Stimulated activated naive CD4-positive, alpha-beta T cell (primary cell): ENCODE data around the gene HIVEP3.

ENCODE experiments used
- DNase-seq, 6 experiments: peaks; one replicate each; lab custom pipeline; 2025; lab: John Stamatoyannopoulos, UW

Gene HIVEP3

DNA sequence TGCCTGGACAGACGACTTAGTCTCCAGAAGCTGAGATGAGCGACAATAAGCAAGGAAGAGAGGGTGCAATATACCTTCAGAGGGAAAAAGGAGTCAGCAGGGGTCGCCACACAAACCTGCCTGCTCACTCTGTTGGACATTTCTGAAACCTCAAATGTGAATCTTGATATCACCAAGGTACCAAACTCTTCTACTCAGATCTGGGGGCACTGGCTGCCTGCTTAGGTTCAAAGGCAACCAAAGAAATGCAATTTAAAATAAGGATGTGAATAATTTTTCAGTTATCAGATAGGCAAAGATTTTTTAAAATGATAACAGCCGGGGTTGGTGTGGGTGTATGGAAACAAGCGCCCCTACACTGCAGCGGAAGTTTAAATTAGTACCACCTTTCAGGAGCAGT lies 164.2 kb downstream of the HIVEP3 start:
- DNase-seq = peak in 1 of 6 experiments; percentile 15

DNA sequence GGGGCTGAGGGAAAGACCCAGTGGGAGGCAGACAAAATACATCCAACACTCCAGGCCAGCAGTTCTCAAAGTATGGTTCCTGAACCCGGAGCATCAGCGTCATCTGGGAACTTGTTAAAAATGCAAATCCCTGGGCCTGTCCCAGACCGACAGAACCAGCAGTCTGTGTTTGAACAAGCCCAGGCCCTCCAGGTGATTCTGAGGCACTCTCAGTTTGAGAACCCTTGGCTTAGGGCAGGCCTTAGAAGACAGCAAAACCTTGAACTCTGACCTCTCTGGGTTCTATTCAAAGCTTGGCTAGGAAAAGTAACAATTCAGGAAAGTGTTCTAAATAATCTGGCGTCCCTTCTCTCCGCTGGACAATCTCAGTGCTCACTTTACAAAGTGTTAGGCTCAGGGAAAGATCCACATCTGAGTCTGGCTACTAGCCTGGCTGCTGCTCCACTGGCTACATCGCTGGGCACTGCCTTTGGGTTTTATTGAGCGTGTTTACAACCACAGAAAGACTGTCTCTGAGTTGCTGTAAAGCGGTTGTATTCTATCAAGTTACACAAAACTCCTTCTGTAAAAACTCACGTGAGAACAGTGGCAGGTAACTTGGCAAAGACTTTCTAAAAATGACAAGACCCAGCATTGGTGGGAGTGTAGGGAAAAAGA lies 166.1 kb downstream of the HIVEP3 start:
- no peak for DNase-seq

DNA sequence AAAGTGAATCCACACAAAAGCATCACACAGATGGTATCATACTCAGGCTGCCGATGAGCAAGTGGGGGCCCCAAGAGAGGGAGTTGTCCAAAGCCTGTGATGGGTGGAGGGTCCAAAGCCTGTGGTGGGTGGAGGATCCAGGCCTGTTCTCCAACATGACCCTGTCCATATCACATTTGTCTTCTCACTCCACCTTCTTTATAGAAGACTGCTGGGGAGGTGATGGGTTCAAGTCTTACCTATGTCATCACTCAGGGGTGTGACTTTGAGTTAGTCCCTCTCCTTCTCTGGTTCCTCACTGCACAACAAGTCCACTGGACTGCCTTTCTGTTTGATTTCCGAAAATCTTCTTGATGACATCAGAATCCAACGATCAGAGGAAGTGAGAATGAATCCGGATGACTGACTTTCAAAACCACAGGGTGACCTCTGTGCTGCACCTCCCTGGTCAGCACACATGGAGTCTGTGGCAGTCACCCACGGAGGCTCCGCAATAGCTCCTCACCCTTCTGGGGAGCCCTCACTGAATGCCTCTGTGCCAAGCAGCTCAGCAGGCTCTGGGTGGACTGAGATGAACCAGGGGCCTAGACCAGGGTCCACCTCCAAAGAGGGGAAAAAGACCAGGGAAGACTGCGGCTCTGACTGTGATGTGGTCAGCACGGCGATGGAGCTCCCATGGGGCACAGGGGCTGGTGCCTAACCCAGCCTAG lies 166.8 kb downstream of the HIVEP3 start:
- no peak for DNase-seq

DNA sequence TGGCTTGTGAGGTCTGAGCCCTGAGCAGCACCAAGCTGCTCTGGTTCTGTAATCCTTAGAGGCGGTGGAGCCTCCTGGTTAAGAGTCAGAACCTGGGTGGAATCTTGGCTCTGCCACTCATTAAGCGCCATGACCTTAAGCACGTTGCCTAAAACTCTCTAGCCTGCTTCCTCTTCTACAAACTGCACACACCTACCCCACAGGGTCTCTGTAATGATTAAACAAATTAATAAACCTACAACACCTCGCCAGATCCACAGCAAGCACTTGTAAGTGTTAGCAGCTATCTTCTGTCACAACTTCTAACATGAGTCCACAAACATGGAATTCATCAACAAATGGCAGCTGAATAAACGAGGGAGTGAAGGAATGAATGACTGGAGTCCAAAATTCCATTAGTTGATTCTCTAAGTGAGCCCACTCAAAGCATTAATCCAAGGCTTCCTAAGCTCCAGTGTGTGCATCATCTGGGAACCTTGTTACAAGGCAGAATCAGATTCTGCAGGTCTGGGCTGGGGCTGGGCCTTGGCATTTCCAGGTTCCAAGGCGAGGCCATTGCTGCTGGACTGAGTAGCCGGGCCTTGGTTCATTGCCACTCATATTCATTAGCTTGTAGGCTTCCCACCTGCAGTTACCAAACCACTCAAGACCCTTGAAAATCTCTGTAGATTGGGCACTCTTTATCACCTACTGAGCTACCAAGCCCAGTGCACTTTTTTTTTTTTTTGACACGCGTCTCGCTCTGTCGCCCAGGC lies 168.6 kb downstream of the HIVEP3 start:
- DNase-seq = no peak

DNA sequence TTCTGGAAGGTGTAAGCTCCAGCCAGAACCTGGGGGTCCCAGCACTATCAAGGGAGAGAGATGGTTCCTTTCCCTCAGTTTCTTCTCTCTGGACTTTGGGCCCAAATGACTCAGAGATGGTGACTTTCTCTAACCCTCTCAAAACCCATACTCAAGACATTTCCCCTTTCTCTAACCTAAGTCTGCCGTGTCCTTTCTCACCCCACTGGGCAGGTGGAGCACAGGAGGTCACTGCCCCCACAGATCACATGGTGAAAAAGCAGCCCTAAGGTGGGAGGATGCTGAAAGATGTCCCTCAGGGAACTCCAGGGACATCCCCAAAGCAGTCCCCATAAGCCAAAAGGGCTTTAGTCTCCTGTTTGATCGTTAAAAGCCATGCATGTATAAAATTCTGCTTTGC lies 173.7 kb downstream of the HIVEP3 start:
- no peak for DNase-seq

DNA sequence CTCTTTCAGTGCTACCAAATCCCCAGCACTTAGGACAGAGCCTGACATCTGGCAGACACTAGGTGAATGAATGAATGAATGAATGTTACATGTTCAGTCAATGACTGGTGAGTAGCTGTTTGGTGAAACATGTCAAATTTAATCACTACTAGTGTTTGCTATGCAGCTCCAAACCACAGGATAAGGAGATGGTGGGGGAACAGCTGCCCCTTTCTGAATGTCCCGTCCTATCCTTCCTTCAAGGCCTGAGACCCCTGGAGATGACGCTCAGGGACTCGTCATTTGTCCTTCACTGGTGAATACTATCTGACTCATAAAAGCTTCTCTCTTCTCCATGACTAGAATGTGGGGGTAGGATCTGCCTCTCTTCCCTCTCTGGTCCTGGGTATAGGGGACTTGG lies 175.4 kb downstream of the HIVEP3 start:
- DNase-seq = no peak

DNA sequence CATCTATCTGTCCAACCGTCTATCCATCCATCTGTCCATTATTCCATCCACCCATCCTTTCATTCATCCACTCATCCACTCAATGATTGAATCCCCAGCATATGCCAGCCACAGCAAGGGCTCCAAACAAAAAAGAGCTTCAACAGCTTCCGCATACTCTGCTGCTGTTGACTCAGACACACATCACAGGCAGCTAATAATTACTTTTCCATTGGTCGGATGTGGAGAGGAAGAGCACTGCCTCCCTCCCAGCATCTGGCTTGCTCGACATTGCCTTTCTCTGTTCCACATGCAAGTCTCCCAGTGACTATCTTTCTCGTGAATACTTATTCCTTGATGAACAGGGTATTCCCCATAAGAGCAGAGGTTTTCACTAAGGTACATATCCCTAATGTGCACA lies 176.5 kb downstream of the HIVEP3 start:
- no peak for DNase-seq

DNA sequence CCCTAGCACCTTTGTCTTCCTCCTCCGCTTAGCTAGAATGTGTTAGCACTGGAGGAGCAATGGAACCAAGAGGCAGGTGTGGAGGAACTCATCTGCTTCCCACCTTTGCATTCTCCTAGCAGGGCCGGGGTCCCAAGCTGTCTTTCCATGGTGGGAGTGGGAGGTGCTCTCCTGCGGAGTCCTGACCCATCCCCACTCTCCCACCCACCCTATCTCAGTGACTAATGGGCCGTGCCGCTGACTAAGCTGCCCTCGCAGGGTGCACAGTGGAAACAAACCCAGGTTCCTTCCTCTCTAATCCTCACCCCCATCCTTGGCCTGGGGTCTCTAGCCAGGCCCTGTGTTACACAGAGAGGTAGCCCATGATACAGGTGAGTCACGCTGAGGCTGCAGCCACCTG lies 177.5 kb downstream of the HIVEP3 start:
- DNase-seq = no peak

DNA sequence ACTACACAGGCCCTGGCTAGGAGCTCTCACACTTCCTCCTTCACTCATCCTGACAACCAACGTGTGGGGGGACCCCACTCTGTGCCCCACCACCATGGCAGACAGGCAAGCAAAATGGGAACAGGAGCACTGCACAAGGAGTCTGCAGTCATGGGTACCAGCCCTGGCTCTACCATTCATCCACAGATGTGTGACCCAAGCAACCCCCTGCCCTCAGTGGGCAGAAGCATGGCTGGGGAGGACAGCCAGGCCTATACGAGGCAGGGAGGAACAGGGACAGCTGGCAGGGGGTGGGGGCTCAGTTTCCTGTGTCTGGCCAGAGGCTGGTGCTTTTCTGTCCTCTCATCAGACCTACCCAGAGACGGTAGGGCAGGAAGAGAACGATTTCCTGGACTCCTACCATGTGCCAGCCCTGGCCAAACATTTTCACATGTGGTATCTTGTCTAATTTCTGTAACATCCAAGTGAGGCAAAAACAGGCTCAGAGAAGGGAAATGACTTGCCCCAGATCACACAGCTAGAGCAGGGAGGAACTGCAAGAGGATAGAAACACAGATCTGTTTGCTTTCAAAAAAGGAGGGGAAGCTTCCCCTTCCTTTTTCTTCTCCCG lies 178.0 kb downstream of the HIVEP3 start:
- no peak for DNase-seq

DNA sequence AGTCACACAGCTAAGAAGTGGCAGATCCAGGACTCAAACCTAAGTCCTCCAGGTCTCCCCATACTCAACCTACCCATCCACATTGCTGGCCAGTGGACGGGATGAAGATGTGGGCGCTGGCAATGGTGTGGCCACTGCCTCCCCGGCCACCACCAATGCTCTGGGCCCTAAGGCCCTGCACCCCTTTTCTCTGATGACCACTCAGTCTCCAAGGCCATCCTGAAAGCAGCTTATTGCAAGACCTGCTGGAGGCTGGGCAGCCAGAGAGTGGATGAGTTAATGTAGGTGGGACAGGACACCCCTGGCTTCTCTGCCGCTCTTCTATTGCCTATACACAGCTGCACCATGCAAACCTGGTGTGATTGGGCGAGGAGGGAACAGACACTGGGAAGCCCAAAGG lies 178.7 kb downstream of the HIVEP3 start:
- no peak for DNase-seq

DNA sequence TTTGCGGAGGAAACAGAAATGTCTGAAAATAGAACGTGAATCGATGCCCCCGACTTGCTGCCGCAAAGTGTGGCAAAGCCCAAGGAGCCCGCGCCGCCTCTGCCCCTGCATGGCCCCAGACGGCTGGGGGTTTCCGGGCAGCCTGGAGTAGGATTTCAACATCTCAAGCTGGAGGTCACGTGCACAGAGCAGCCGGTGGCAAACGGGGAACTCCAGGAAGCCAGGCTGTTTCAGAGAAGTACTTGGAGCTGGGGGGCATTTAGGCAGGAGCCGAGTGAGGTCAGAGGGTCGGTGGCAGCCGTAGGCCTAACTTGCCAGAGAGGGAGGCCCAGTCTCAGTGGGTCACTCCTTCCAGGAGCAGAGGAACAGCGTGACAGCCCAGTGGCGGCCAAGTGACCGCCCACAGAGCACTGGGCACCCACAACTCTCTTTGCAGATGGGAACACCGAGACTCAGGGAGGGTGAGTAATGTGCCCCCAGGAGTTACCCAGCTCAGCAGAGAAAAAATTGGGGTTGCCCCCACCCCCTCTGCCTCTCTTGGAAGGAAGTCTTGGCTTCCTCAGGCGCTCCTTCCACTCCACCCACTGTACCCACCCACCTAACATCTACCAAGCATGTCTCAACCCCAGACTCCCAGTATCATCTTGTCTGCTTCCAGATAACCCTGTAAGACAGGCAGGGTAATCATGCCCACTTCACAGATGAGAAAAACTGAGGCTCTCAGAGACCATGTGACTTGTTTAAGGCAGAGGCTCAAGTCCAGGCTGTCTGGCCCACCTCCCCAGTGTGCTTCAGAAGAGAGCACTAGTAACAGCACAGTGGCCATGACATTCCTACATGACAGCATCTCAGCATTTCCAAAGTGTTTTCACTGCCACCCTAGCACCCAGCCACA lies 179.4 kb downstream of the HIVEP3 start:
- DNase-seq = peak; percentile 9 to 51 (median 10)

DNA sequence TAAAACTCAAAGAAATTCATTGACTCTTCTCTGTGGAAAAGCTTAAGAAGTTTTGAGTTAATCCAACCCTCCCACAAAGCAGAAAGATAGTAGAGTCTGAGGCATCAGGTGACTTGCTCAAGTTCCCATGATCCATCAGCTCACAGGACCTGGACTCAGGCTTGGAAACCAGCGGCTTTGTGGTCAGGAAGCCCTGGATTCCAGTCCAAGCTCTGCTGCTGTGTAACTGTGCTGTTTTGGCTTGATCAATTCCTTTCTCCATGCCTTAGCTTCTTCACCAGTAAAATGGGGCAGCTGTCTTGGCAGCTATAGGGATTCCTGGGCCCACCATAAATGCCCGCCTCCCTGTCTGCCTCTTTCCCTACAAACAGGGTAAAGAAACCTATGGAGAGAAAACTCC lies 180.2 kb downstream of the HIVEP3 start:
- DNase-seq = no peak

DNA sequence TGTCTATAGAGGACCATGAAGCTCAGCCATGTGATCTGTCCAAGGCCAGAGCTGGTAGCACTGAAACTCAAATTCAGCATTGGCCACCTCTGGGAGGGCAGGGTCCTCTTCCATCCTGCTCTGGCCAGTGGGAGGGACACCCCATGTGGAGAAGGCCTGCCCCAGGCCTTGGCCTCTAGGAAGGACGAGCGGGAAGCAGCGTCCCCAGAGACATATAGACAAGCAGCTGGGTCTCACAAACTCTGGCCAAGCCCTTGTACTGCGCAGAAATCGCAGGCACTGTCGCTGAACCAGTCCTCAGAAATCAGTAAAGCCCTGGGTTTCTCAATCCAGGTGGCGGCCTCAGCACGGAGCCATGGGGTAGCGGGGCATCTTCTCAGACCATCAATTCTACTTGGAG lies 180.7 kb downstream of the HIVEP3 start:
- DNase-seq = no peak

DNA sequence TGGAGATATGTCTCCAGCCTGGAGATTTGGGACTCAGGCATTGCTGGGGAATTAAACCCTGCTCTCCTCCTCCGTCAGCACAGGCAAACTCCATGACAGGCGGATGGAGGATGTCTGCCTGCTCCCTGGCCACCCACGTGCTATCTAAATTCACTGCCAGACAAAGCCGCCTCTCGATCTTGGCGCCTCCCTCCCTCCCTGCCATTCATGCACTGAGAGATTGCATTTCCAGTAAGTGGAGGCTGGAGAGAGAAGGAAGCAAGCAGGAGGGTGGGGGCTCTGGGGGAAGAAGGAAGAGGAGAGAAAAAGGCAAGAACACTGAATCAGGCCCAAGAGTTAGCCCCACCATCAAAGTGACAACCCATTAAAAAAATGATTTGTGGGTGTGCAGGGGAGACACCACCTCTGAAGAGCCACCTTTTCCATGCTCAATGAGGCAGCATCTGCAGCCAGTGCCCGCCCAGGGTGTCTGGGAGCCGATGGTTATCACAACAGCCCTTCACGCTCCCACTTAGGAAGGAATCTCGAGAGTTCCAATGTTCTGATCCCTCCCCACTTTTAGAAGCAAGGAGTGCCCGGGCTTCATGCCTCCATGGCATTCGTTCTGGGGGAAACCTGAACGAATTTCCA lies 183.0 kb downstream of the HIVEP3 start:
- no peak for DNase-seq

DNA sequence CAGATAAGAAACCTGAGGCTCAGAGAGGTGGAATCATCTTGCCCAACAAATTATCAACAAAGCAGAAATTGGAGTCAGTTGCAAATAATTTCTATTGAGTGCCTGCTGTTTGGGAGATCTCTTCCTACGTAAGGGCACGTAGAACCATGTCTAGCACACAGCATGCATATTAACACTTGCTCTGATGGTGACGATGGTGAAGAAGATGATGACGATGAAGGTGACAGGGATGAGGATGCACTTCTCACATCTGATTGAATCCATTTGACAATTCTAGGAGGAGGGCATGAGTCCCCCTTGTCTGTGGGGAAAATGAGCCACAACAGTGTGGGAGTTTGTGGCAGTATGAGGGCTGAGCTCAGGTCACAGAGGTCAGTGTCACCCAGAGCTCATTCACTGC lies 183.6 kb downstream of the HIVEP3 start:
- DNase-seq = no peak

DNA sequence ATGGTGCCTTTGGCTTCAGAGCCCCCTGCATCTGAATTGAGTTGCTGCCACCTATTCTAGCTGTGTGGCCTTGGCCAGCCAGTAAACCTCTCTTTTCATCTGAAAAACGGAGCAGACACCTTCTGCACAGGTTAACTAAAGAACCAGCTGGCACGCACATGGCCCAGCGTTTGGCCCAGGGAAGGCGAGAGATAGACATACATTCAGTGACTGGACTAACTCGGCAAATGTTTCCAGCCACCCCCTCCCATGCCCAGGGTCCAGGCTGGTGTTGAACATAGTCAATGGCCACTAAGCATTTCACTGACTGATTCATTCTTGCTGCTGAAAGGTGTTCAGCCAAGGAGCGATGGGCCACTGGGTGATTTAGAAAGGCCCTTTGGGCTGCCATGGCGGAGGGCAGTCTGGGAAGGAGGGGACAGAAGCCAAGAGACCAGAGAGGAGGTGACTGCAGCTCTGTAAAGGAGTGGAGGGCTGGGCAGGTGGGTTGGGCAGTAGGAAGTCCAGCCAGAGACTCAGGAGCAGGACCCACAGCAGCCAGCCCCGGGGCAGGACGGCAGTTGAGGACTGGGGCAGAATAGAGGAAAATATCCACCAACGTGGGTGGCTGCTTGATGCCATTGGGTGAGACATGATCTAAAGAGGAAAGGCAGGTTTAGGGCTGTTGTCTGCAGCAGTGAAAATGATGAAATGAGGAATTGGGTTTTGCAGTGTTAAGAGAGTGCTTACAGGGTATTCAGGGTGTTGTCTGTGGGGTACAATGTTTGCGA lies 184.3 kb downstream of the HIVEP3 start:
- DNase-seq = no peak

DNA sequence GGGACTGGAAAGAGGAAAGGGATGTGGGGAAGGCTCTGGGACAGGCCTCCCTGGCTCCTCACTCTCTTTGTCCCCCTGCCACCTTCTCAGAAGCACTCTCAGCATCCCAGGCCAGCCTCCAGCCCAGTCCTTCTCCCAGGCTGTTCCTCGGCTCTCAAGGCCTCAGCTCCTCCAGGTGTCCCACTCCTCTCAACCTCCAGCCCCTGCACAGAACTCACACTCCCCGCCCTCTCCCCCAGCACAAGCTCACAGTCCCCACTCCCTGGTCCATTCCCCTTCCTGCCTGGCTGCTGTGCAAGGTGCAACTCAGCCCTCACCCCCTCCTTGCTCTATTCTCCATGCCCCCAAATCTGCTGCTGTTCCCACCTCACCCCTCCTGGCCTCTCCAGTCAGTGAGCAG lies 185.0 kb downstream of the HIVEP3 start:
- no peak for DNase-seq

DNA sequence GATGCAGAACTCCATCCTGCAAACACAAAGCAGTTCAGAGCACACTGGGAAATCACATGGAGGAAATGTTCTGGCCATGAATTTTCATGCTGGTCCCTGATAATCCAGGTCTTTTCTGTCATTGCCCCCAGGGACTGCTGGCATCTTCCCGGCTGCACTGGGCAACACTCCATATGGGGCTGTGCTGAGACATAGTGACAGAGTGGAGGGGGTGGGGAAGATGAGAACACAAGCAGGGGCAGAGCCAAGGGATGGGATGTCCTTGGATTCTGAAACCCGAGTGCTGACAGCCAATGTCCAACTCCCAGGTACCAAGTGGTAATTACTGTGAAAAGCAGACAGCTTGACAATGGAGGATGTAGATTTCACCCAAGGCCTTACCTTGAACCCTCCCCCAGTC lies 185.7 kb downstream of the HIVEP3 start:
- DNase-seq = no peak

DNA sequence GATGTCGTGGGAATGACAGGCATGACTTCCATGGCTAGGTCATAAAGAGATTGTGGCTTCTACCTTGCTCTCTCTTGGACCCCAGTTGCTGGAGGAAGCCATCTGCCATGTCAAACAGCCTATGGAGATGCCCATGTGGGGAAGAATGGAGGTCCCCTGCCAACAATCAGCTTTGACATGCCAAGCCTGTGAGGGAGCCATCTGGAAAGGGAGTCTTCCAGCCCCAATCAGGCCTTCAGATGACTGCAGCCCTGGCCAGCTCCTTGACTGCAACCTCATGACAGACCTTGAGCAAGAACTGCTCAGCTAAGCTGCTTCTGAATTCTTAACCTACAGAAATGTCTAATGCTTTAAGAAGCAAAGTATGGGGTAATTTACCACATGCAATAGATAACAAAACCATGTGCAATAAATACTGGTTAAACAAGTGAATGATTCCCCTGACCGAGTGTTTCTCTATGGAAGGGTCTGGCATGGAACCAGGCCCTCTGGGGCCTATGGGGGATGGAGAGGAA lies 187.1 kb downstream of the HIVEP3 start:
- no peak for DNase-seq

DNA sequence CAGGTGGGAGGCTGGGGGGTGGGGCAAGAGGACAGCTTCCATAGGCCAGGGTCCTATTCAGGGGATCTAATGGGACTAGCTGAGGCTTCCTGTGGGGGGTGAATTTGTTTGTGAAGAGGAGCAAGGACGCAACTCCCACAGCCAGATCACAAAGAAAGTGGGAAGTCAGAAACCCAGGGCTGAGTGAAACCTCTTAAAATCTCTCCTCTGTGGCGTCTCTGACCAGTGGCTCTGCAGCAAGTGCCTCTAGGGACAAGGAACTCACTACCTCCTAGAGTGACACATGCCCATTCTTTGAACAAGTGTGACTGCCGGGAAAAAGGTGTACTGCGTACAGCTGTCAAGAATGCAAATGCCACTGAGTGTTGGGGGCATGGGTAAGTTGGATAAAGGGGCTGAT lies 187.9 kb downstream of the HIVEP3 start:
- no peak for DNase-seq
